Measurements from ENCODE around the gene ITGBL1.
A peak's percentile ranks its signal among the peaks of the same experiment; 100 is the strongest.

ITGBL1 gene

GRCh38 chr13:101522607-101523006 lies 70.1 kb downstream of the ITGBL1 start:
- TF ChIP-seq CTCF (IDR thresholded peaks at IDR 0.05; ENCODE audit: low read depth, low read length, missing control alignments) = no peak
- in situ Hi-C loops (cut with HindIII; ENCODE audit: low sequenced_read_pairs) = no loop called here
- DNase-seq (ENCODE audit: low read depth) = no peak
- no peak overlapping the region for H3K4me3 ChIP-seq (ENCODE audit: low read depth, low read length)

- in situ Hi-C loops (cut with HindIII; ENCODE audit: low sequenced_read_pairs) = no loop called here
- no peak for TF ChIP-seq CTCF (IDR thresholded peaks at IDR 0.05; ENCODE audit: low read depth, low read length, missing control alignments)
- DNase-seq (ENCODE audit: low read depth) = peak; percentile 39
- no peak overlapping the region for H3K4me3 ChIP-seq (ENCODE audit: low read depth, low read length)
Observed at GRCh38 chr13:101523154-101524131, 71.0 kb downstream of the ITGBL1 start.

GRCh38 chr13:101527130-101527529 lies 74.7 kb downstream of the ITGBL1 start:
- no peak for TF ChIP-seq CTCF (IDR thresholded peaks at IDR 0.05; ENCODE audit: low read depth, low read length, missing control alignments)
- in situ Hi-C loops (cut with HindIII; ENCODE audit: low sequenced_read_pairs) = no loop called here

GRCh38 chr13:101529422-101529821 lies 76.9 kb downstream of the ITGBL1 start:
- no peak overlapping the region for H3K4me3 ChIP-seq (ENCODE audit: low read depth, low read length)
- TF ChIP-seq CTCF (IDR thresholded peaks at IDR 0.05; ENCODE audit: low read depth, low read length, missing control alignments) = no peak
- in situ Hi-C loops (cut with HindIII; ENCODE audit: low sequenced_read_pairs) = no loop called here
- peak; percentile 94 for DNase-seq (ENCODE audit: low read depth)

More at GRCh38 chr13:101527130-101527529, 74.7 kb downstream of the ITGBL1 start:
- DNase-seq (ENCODE audit: low read depth) = no peak
- H3K4me3 ChIP-seq (ENCODE audit: low read depth, low read length) = no peak overlapping the region

GRCh38 chr13:101530293-101530692 lies 77.8 kb downstream of the ITGBL1 start:
- TF ChIP-seq CTCF (IDR thresholded peaks at IDR 0.05; ENCODE audit: low read depth, low read length, missing control alignments) = no peak
- DNase-seq (ENCODE audit: low read depth) = peak; percentile 13
- in situ Hi-C loops (cut with HindIII; ENCODE audit: low sequenced_read_pairs) = no loop called here
- no peak overlapping the region for H3K4me3 ChIP-seq (ENCODE audit: low read depth, low read length)

GRCh38 chr13:101535192-101535746 lies 82.8 kb downstream of the ITGBL1 start:
- no peak for TF ChIP-seq CTCF (IDR thresholded peaks at IDR 0.05; ENCODE audit: low read depth, low read length, missing control alignments)
- in situ Hi-C loops (cut with HindIII; ENCODE audit: low sequenced_read_pairs) = no loop called here
- DNase-seq (ENCODE audit: low read depth) = no peak
- no peak overlapping the region for H3K4me3 ChIP-seq (ENCODE audit: low read depth, low read length)

All from astrocyte of the cerebellum (primary cell).